Mesodermal cell (in vitro differentiated cells): ENCODE data around the gene NSD2.
"Not testable (repeated sequence)": the region's sequence is repeated elsewhere in the genome, so short reads cannot be mapped to it uniquely, and the experiment has no call there.

Experiments used
- H3K27ac ChIP-seq: 2 replicates; pipeline ENCODE4 v1.7.0; 2013; ENCODE audit warnings: mild to moderate bottlenecking, low read depth, low read length, moderate library complexity; ENCODE audit not compliant: severe bottlenecking
- H3K36me3 ChIP-seq: 2 replicates; pipeline ENCODE4 v1.7.1; 2013; ENCODE audit warnings: mild to moderate bottlenecking, low read length, moderate library complexity; ENCODE audit not compliant: control insufficient read depth, insufficient read depth
- H3K4me1 ChIP-seq: one replicate; pipeline ENCODE4 v1.7.1; 2013; ENCODE audit warnings: mild to moderate bottlenecking, low read length; ENCODE audit not compliant: insufficient read depth, control insufficient read depth, poor library complexity, severe bottlenecking
- H3K4me3 ChIP-seq: 2 replicates; pipeline ENCODE4 v1.7.0; 2013; ENCODE audit warnings: low read length, control low read depth, mild to moderate bottlenecking; ENCODE audit not compliant: insufficient read depth, poor library complexity, severe bottlenecking; ENCODE audit errors: extremely low read depth
- H3K9me3 ChIP-seq: 2 replicates; pipeline ENCODE4 v1.7.1; 2013; ENCODE audit warnings: mild to moderate bottlenecking, low read length, moderate library complexity; ENCODE audit not compliant: control insufficient read depth
- WGBS, 2 experiments: methylation state at CpG; one replicate each; pipeline ENCODE4 v1.1.5; 2013; ENCODE audit warnings: missing lambda C conversion rate in 2 of 2; ENCODE audit not compliant: insufficient coverage in 2 of 2; 5-methylcytosine and 5-hydroxymethylcytosine counted together

NSD2 gene

DNA sequence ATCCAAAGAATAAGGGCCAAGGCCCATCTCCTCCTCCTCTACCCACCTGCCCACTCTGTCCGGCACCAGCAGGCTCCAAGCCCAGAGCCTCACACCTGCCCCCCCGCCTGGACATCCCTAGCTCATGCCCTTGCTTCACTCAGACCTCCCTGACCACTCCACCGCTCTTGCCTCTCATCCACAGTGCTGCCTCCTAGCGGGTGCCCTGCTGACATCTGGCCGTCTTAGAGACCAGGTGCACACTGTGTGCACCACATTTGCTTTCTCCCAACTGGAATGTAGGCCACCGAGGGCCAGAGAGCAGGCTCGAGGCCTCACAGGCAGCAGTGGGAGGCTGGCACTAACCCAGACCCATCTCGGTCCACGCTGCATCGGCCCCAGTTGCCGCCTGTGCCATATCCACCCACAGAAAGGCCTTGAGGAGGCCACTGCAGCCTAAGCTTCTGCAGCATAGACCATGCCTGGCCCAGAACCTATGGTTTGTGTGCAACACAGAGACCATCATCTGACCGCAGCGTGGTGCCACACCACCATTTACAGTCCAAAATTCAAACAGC, 28.8 kb upstream of the NSD2 start:
- Histone ChIP-seq H3K4me1 (no peaks in the 10 kb centered on the region), H3K36me3 (peaks cover 79% of the 10 kb centered on the region)
- WGBS, 2 experiments = 93 to 96% methylated on average over 13 of the region's 13 CpGs

GRCh38 chr4:1842993-1843448, 28.2 kb upstream of the NSD2 start:
- 96 to 97% methylated on average over 17 of the region's 17 CpGs for WGBS, 2 experiments
- H3K36me3 ChIP-seq = peaks cover 80% of the 10 kb centered on the region
- no peak overlapping the region for H3K27ac ChIP-seq
- H3K9me3 ChIP-seq = no peaks in the 10 kb centered on the region
- H3K4me1 ChIP-seq = no peaks in the 10 kb centered on the region
- H3K4me3 ChIP-seq = no peak overlapping the region

More for the DNA sequence above, 28.8 kb upstream of the NSD2 start:
- Histone ChIP-seq H3K27ac (no peak overlapping the region), H3K4me3 (no peak overlapping the region), H3K9me3 (no peaks in the 10 kb centered on the region)

DNA sequence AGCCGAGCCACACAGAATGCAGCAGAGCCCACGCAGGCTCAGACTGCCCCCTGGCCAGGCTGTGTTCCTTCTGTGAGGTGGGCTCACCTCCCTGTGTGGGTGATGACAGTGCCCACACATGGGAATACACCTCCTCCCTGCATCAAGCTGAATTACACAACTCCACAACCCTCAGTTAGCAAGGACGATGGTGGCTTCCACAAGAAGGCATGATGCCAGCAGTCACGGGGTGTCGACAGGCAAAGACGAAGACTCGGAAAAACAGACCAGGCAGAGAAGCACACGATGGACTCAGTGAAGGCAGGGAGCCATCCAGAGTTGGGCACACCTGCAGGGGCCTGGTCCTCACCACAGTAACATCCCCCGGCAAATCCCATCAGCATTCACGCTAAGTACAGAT, 27.3 kb upstream of the NSD2 start:
- no peaks in the 10 kb centered on the region for H3K9me3 ChIP-seq
- H3K4me1 ChIP-seq = no peaks in the 10 kb centered on the region
- H3K27ac ChIP-seq = no peak overlapping the region
- no peak overlapping the region for H3K4me3 ChIP-seq
- H3K36me3 ChIP-seq = peaks cover 79% of the 10 kb centered on the region
- 93 to 94% methylated on average over 9 of the region's 10 CpGs for WGBS, 2 experiments

- H3K36me3 ChIP-seq = peaks cover 71% of the 10 kb centered on the region
- H3K9me3 ChIP-seq, H3K27ac ChIP-seq, H3K4me3 ChIP-seq, H3K4me1 ChIP-seq: not testable (repeated sequence)
- 93 to 97% methylated on average over 7 to 8 of the region's 10 CpGs for WGBS, 2 experiments
These were observed 26.6 kb upstream of the NSD2 start for GRCh38 chr4:1844618-1845017.

GRCh38 chr4:1846580-1846979, 24.6 kb upstream of the NSD2 start:
- WGBS, 2 experiments = 100% methylated on average over 1 of the region's 2 CpGs; no CpG with 5 or more reads in 1 of the 2 experiments

GRCh38 chr4:1850276-1850675, 20.9 kb upstream of the NSD2 start:
- no peak overlapping the region for H3K4me3 ChIP-seq
- no peak overlapping the region for H3K27ac ChIP-seq
- H3K9me3 ChIP-seq = no peaks in the 10 kb centered on the region
- 94% methylated on average over 9 of the region's 10 CpGs for WGBS, 2 experiments
- H3K4me1 ChIP-seq = no peaks in the 10 kb centered on the region
- peaks cover 48% of the 10 kb centered on the region for H3K36me3 ChIP-seq

More at GRCh38 chr4:1846580-1846979, 24.6 kb upstream of the NSD2 start:
- H3K9me3 ChIP-seq = no peaks in the 10 kb centered on the region
- no peak overlapping the region for H3K27ac ChIP-seq
- no peaks in the 10 kb centered on the region for H3K4me1 ChIP-seq
- no peak overlapping the region for H3K4me3 ChIP-seq
- H3K36me3 ChIP-seq = peaks cover 57% of the 10 kb centered on the region

- Histone ChIP-seq H3K36me3 (peaks cover 41% of the 10 kb centered on the region), H3K27ac (no peak overlapping the region), H3K4me1 (no peaks in the 10 kb centered on the region), H3K4me3 (no peak overlapping the region), H3K9me3 (no peaks in the 10 kb centered on the region)
- 83% methylated on average over 7 to 8 of the region's 11 CpGs for WGBS, 2 experiments
These were observed 20.0 kb upstream of the NSD2 start for GRCh38 chr4:1851160-1851559.

DNA sequence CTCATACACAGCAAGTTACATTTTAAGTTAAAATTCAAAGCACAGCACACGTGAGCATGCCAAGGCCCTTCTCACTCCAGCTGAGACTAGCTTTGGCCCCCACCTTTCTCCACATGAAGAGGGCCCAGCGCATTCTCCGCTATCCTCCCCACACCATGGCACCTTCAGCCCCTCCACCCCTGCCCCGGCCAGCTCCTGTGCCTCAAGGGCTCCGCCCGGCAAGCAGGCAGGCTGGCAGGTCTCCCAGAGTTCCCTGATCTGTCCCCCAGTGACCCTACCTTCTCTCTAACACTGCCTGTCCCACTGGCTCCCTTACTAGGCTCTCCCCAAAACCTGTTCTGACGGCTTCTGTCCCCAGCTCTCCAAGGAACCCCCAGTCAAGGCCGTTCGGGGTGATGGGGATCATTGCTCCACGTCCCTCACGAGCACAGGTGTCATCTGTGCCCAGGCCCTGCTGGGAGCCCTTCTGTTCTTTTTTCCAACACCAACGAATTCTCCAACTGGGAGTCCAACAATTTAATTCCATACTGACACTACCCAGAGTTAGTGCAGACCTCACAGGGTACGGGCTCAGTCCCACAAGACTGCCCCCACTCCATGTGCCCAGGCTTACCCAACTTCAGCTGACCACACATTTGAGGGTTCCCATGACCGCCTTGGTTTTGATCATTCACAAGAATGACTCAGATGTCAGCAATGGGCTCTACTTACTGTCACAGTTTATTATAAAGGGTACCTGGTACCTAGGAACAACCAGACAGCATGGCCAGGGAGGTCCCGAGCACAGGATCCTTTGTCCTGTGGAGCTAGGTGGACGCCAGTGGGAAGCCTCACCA, 19.4 kb upstream of the NSD2 start:
- Histone ChIP-seq H3K4me1 (no peaks in the 10 kb centered on the region), H3K27ac (no peak overlapping the region), H3K36me3 (peaks cover 35% of the 10 kb centered on the region), H3K4me3 (no peak overlapping the region), H3K9me3 (no peaks in the 10 kb centered on the region)
- 92 to 94% methylated on average over 14 to 16 of the region's 16 CpGs for WGBS, 2 experiments

DNA sequence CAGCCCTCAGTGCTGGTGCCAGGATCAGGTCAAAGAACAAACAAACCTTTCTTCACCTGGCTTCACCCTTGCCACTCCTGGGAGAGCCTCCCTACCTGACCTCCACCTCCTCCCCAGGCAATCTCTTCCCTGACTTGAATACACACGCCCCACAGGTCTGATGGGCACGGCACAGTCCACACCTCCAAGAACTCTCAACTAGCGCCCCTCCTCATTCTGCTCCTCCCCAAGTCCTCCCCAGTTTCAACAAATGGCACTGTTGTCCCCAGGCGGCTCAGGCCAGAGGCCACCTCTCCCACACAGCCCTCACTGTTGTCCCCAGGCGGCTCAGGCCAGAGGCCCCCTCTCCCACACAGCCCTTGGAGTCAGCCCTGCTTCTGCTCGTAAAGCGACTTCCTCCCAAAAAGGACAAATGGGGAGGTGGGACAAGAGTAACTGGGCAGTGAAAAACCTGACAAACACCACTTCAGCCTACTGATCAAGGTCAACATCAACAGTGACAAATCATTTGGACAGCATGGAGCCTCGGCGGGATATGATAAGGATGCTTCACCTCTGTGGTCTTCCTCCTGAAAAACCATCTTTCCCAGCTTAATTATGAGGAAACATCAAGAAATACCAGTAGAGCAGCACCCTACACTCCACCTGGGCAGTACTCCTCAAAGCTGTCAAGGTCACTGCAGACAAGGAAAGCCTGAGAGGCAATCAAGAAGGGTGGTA, 18.1 kb upstream of the NSD2 start:
- 89 to 95% methylated on average over 6 of the region's 9 CpGs for WGBS, 2 experiments
- Histone ChIP-seq H3K36me3 (peaks cover 23% of the 10 kb centered on the region), H3K4me3 (no peak overlapping the region), H3K4me1 (no peaks in the 10 kb centered on the region), H3K9me3 (no peaks in the 10 kb centered on the region), H3K27ac (no peak overlapping the region)

DNA sequence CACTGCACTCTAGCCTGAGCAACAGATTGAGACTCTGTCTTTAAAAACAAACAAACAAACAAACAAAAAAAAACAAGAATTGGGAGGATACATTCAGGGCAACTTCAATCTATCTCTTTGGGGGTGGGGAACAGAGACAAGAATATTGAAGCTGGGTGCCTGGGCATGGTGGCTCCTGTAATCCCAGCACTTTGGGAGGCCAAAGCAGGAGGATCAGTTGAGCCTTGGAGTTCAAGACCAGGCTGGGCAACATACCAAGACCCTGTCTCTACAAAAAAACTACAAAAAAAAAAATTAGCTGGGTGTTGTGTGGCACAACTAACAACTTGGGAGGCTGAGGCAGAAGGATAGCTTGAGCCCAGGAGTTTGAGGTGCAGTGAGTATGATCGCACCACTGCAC, 16.4 kb upstream of the NSD2 start:
- H3K27ac ChIP-seq = no peak overlapping the region
- H3K4me1 ChIP-seq = no peaks in the 10 kb centered on the region
- no CpG with 5 or more reads among the region's 1 CpG for WGBS, 2 experiments
- H3K4me3 ChIP-seq = peak overlapping the region; percentile 75
- peaks cover 17% of the 10 kb centered on the region for H3K36me3 ChIP-seq
- H3K9me3 ChIP-seq = no peaks in the 10 kb centered on the region
